ENCODE data around the gene PPFIBP1.

PPFIBP1 gene

DNA sequence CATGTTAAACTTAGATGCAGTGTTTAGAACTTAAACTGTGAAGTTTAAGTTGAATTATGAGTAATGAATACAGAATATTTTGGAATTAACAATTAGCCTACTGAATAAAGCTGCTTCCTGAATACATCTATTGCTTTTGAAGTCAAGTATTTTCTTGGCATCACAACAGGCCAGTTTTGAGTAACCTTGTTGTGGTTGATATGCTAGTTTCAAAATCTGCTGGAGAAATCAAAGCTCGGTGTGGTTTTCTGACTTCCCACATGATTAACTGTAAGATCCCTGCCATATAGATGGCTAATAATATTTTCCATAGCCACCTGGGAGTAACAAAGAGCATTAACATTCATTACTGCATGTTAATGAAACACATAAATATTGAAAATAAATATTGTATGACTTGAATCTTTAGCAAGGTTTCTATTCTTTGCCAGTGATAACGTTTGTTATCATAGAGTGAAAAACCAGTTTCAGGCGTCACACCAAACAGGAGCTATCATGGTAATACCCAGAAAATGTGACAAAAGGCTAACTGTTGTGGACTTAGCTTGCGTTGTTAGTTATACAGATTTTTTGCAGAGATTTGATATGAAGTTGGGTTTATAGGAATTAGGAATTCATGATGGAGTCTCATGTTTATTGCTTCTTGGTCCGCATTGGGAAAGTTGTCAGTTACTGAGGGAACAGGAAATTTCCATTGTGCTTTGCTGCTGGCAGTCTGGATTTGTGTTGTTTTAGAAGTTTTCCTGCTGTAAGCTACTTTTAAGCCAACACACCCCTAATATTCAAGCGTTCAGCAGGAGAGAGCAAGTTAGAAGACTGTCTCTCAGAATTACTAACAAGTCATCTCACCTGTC, 32.1 kb downstream of the PPFIBP1 start:
- no peak overlapping the region for H3K4me2 ChIP-seq (ENCODE audit: low read length, poor library complexity, severe bottlenecking)
- WGBS = 63% methylated on average over 5 of the region's 6 CpGs
- H2AFZ ChIP-seq (ENCODE audit: low read depth, low read length) = no peak overlapping the region
- peaks cover 3 to 4% of the 10 kb centered on the region in 2 experiments for H3K36me3 ChIP-seq (ENCODE audit: control insufficient read depth in 1 of 2, insufficient read depth in 2 of 2, low read depth in 1 of 2, low read length in 2 of 2)
- no peak overlapping the region for H3K14ac ChIP-seq (ENCODE audit: low read length in 2 of 2)
- H4K91ac ChIP-seq (ENCODE audit: low read length) = no peak overlapping the region
- no peak overlapping the region for H3K18ac ChIP-seq (ENCODE audit: low read depth in 1 of 2, low read length in 2 of 2)
- peak; percentile 45 for DNase-seq
- H3K27ac ChIP-seq (ENCODE audit: low read length, poor library complexity, severe bottlenecking) = no peak overlapping the region
- peaks cover 28% of the 10 kb centered on the region for H3K79me1 ChIP-seq (replicated peaks; ENCODE audit: low read length, poor library complexity, severe bottlenecking)
- peak overlapping the region in 1 of 2 experiments; percentile 66 for H3K4me3 ChIP-seq (ENCODE audit: insufficient read depth in 1 of 2, low read depth in 1 of 2, low read length in 2 of 2)
- no peaks in the 10 kb centered on the region for H3K27me3 ChIP-seq (ENCODE audit: control insufficient read depth in 1 of 2, insufficient read depth in 1 of 2, low read length in 2 of 2)
- H3K9me3 ChIP-seq (ENCODE audit: control insufficient read depth, low read length) = no peaks in the 10 kb centered on the region
- no peak overlapping the region for H3K4ac ChIP-seq (ENCODE audit: low read depth in 1 of 2, low read length in 2 of 2)
- H4K8ac ChIP-seq (ENCODE audit: low read length) = no peak overlapping the region
- peak overlapping the region; percentile 73 for H2BK120ac ChIP-seq (ENCODE audit: low read depth, low read length)
- H2AK5ac ChIP-seq (ENCODE audit: low read length, severe bottlenecking) = no peak overlapping the region
- peak overlapping the region; percentile 84 for H3K9ac ChIP-seq (ENCODE audit: low read length)
- H2BK15ac ChIP-seq (ENCODE audit: low read depth, poor library complexity, severe bottlenecking) = no peak overlapping the region
- H3K4me1 ChIP-seq (ENCODE audit: control insufficient read depth, insufficient read depth, low read depth, low read length) = peaks cover 10% of the 10 kb centered on the region
- no peak overlapping the region for H3K23ac ChIP-seq (ENCODE audit: low read length in 2 of 2)
- H2BK12ac ChIP-seq (ENCODE audit: low read length in 2 of 2) = no peak overlapping the region
- no peak overlapping the region for H2BK5ac ChIP-seq (ENCODE audit: low read depth, low read length, poor library complexity, severe bottlenecking)

DNA sequence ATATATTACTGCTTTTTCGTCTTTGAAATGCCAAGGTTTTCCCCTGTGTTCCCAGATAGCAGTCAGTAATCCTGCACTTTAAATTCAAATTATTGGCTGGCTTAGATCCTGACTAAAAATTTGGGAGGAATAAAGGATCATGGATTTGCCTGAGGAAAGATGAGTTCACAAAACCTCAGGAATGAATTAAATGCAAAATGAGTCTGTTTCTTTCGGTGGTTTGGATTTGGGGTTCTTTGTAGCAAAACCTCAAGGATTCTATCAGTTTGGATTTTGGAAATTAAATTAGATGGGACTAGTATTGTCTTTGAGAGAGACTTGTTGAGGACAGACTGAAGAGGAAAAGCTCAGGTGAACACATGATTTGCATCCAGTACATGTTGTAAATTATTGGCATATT, 36.1 kb downstream of the PPFIBP1 start:
- Histone ChIP-seq H2AK5ac (ENCODE audit: low read length, severe bottlenecking) (no peak overlapping the region), H3K27ac (ENCODE audit: low read length, poor library complexity, severe bottlenecking) (no peak overlapping the region), H3K23ac (ENCODE audit: low read length in 2 of 2) (no peak overlapping the region), H3K14ac (ENCODE audit: low read length in 2 of 2) (no peak overlapping the region), H3K4me2 (ENCODE audit: low read length, poor library complexity, severe bottlenecking) (no peak overlapping the region), H3K36me3 (ENCODE audit: control insufficient read depth in 1 of 2, insufficient read depth in 2 of 2, low read depth in 1 of 2, low read length in 2 of 2) (peaks cover 0 to 4% of the 10 kb centered on the region in 2 experiments), H3K27me3 (ENCODE audit: control insufficient read depth in 1 of 2, insufficient read depth in 1 of 2, low read length in 2 of 2) (no peaks in the 10 kb centered on the region), H3K79me1 (replicated peaks; ENCODE audit: low read length, poor library complexity, severe bottlenecking) (peaks cover 15% of the 10 kb centered on the region), H3K4me3 (ENCODE audit: insufficient read depth in 1 of 2, low read depth in 1 of 2, low read length in 2 of 2) (no peak overlapping the region), H3K4ac (ENCODE audit: low read depth in 1 of 2, low read length in 2 of 2) (no peak overlapping the region), H4K8ac (ENCODE audit: low read length) (no peak overlapping the region), H3K18ac (ENCODE audit: low read depth in 1 of 2, low read length in 2 of 2) (no peak overlapping the region), H2BK15ac (ENCODE audit: low read depth, poor library complexity, severe bottlenecking) (no peak overlapping the region), H3K9ac (ENCODE audit: low read length) (peak overlapping the region; percentile 85), H3K9me3 (ENCODE audit: control insufficient read depth, low read length) (no peaks in the 10 kb centered on the region), H2BK5ac (ENCODE audit: low read depth, low read length, poor library complexity, severe bottlenecking) (no peak overlapping the region), H4K91ac (ENCODE audit: low read length) (no peak overlapping the region), H3K4me1 (ENCODE audit: control insufficient read depth, insufficient read depth, low read depth, low read length) (peaks cover 9% of the 10 kb centered on the region), H2BK12ac (ENCODE audit: low read length in 2 of 2) (no peak overlapping the region), H2BK120ac (ENCODE audit: low read depth, low read length) (no peak overlapping the region), H2AFZ (ENCODE audit: low read depth, low read length) (no peak overlapping the region)
- 97% methylated on average over 2 of the region's 2 CpGs for WGBS
- no peak for DNase-seq

GRCh38 chr12:27561535-27562350, 37.7 kb downstream of the PPFIBP1 start:
- H4K91ac ChIP-seq (ENCODE audit: low read length) = no peak overlapping the region

More at GRCh38 chr12:27561535-27562350, 37.7 kb downstream of the PPFIBP1 start:
- Histone ChIP-seq H3K9me3 (ENCODE audit: control insufficient read depth, low read length) (no peaks in the 10 kb centered on the region), H3K4me2 (ENCODE audit: low read length, poor library complexity, severe bottlenecking) (no peak overlapping the region), H2BK15ac (ENCODE audit: low read depth, poor library complexity, severe bottlenecking) (no peak overlapping the region), H3K79me1 (replicated peaks; ENCODE audit: low read length, poor library complexity, severe bottlenecking) (peaks cover 20% of the 10 kb centered on the region), H3K27ac (ENCODE audit: low read length, poor library complexity, severe bottlenecking) (no peak overlapping the region), H3K4me1 (ENCODE audit: control insufficient read depth, insufficient read depth, low read depth, low read length) (peaks cover 9% of the 10 kb centered on the region), H3K14ac (ENCODE audit: low read length in 2 of 2) (no peak overlapping the region), H2BK5ac (ENCODE audit: low read depth, low read length, poor library complexity, severe bottlenecking) (no peak overlapping the region), H2BK12ac (ENCODE audit: low read length in 2 of 2) (no peak overlapping the region), H3K9ac (ENCODE audit: low read length) (peak overlapping the region; percentile 85), H4K8ac (ENCODE audit: low read length) (peak overlapping the region; percentile 88), H3K18ac (ENCODE audit: low read depth in 1 of 2, low read length in 2 of 2) (peak overlapping the region in 1 of 2 experiments; percentile 33), H3K4ac (ENCODE audit: low read depth in 1 of 2, low read length in 2 of 2) (no peak overlapping the region), H3K4me3 (ENCODE audit: insufficient read depth in 1 of 2, low read depth in 1 of 2, low read length in 2 of 2) (peak overlapping the region in 1 of 2 experiments; percentile 47), H2AFZ (ENCODE audit: low read depth, low read length) (no peak overlapping the region), H2BK120ac (ENCODE audit: low read depth, low read length) (no peak overlapping the region), H3K27me3 (ENCODE audit: control insufficient read depth in 1 of 2, insufficient read depth in 1 of 2, low read length in 2 of 2) (no peaks in the 10 kb centered on the region), H3K23ac (ENCODE audit: low read length in 2 of 2) (peak overlapping the region in 1 of 2 experiments; percentile 42), H3K36me3 (ENCODE audit: control insufficient read depth in 1 of 2, insufficient read depth in 2 of 2, low read depth in 1 of 2, low read length in 2 of 2) (peaks cover 0 to 6% of the 10 kb centered on the region in 2 experiments), H2AK5ac (ENCODE audit: low read length, severe bottlenecking) (no peak overlapping the region)
- 73% methylated on average over 4 of the region's 6 CpGs for WGBS
- DNase-seq = peak; percentile 55
